HepG2 (cell line): ENCODE data around the gene DHX16. TPM values are rescaled to one million over a fixed set of nuclear protein-coding genes. Genes with fewer than 3 reads are reported as not detected.

Experiments
- ASH2L ChIP-seq: fragments of 300-600, 200-600 bp; sonication (generic); IDR thresholded peaks from 2 replicates; pipeline ENCODE4 v1.7.0; 2017; ENCODE audit warnings: low read depth, mild to moderate bottlenecking, moderate library complexity, mixed read lengths, low read length; ENCODE audit not compliant: insufficient read length
- HNRNPLL ChIP-seq: fragments of 200-400 bp; formaldehyde crosslinking; IDR thresholded peaks from 2 replicates; pipeline ENCODE4 v1.6.1; 2017; ENCODE audit warnings: mild to moderate bottlenecking, low read depth, low read length; ENCODE audit not compliant: poor library complexity, severe bottlenecking
- IRF2 ChIP-seq: IDR thresholded peaks from 2 replicates; pipeline ENCODE4 v1.6.1; 2018; ENCODE audit warnings: missing genetic modification reagents, missing compliant biosample characterization
- NFKB2 ChIP-seq: sonication (generic); formaldehyde crosslinking; IDR thresholded peaks from 2 replicates; pipeline ENCODE4 v1.4.0; 2020; ENCODE audit warnings: missing genetic modification reagents, borderline replicate concordance
- XRCC5 ChIP-seq: fragments of 200-400 bp; formaldehyde crosslinking; optimal IDR thresholded peaks from 2 replicates; pipeline ENCODE3; 2017; ENCODE audit warnings: mild to moderate bottlenecking, low read length
- ZFX ChIP-seq: sonication (generic); formaldehyde crosslinking; IDR thresholded peaks from 2 replicates; pipeline ENCODE4 v1.4.0; 2020; ENCODE audit warnings: mild to moderate bottlenecking, low read depth, missing genetic modification reagents, moderate library complexity
- ZNF207 ChIP-seq: fragments of 450-650 bp; IDR thresholded peaks from 2 replicates; pipeline ENCODE4 v1.6.1; 2016; ENCODE audit warnings: antibody characterized with exemption, borderline replicate concordance
- ZNF225 ChIP-seq: sonication (generic); formaldehyde crosslinking; IDR thresholded peaks from 2 replicates; pipeline ENCODE4 v1.4.0; 2020; ENCODE audit warnings: mild to moderate bottlenecking, missing genetic modification reagents
- ZNF350 ChIP-seq: sonication (generic); formaldehyde crosslinking; IDR thresholded peaks from 2 replicates; pipeline ENCODE4 v1.4.0; 2020; ENCODE audit warnings: mild to moderate bottlenecking, low read depth, missing genetic modification reagents, borderline replicate concordance
- ZNF747 ChIP-seq: sonication (generic); formaldehyde crosslinking; IDR thresholded peaks from 2 replicates; pipeline ENCODE4 v1.8.1; 2023; ENCODE audit warnings: missing genetic modification reagents, mild to moderate bottlenecking, borderline replicate concordance
- ZNF781 ChIP-seq: sonication (generic); formaldehyde crosslinking; IDR thresholded peaks from 2 replicates; pipeline ENCODE4 v1.5.1; 2020; ENCODE audit warnings: borderline replicate concordance, mild to moderate bottlenecking, missing genetic modification reagents; ENCODE audit errors: not compliant biosample characterization
- ZNF83 ChIP-seq: sonication (generic); formaldehyde crosslinking; IDR thresholded peaks from 2 replicates; pipeline ENCODE4 v1.4.0; 2020; ENCODE audit warnings: missing genetic modification reagents, mild to moderate bottlenecking, borderline replicate concordance
- polyA plus RNA-seq, 8 experiments: library from polyadenylated mRNA; depleted of rRNA in 3 of 8; stranded (reverse) in 7 of 8; unstranded in 1 of 8; fragments of >200 nt; fragmentation: Illumina TruSeq in 4 of 8; extraction: Trizol in 4 of 8; gene quantifications; 2 replicates each; pipeline versions ENCODE4 v1.2.1 to v1.2.3, GENCODE V29; 2011 to 2016; ENCODE audit warnings: low read depth in 4 of 8, missing spikeins in 1 of 8, mixed read lengths in 1 of 8; ENCODE audit not compliant: insufficient read depth in 1 of 8
- total RNA-seq, 5 experiments: library from RNA; depleted of rRNA; stranded (reverse); fragments of >200 nt; fragmentation: Illumina TruSeq; extraction: Trizol; gene quantifications; 2 replicates each; pipeline ENCODE4 v1.2.3, GENCODE V29; 2016; ENCODE audit warnings: low read depth in 1 of 5
- TF ChIP-seq, protein P1 (sequence below): sonication (generic); formaldehyde crosslinking; IDR thresholded peaks from 2 replicates; pipeline ENCODE4; 2020; ENCODE audit warnings: missing genetic modification reagents, mild to moderate bottlenecking, borderline replicate concordance
- TF ChIP-seq, protein P2 (sequence below): sonication (generic); formaldehyde crosslinking; IDR thresholded peaks from 2 replicates; pipeline ENCODE4 v1.4.0; 2020; ENCODE audit warnings: missing genetic modification reagents; ENCODE audit errors: not compliant biosample characterization
- TF ChIP-seq, protein P3 (sequence below): sonication (generic); formaldehyde crosslinking; IDR thresholded peaks from 2 replicates; pipeline ENCODE4 v1.4.0; 2020; ENCODE audit warnings: mild to moderate bottlenecking, missing genetic modification reagents
- TF ChIP-seq, protein P4 (sequence below): sonication (generic); formaldehyde crosslinking; conservative IDR thresholded peaks from 2 replicates; pipeline ENCODE4 v1.5.0; 2020; ENCODE audit warnings: missing genetic modification reagents
- TF ChIP-seq, protein P5 (sequence below): sonication (generic); IDR thresholded peaks from 2 replicates; pipeline ENCODE4 v1.6.1; 2016; ENCODE audit warnings: low read depth, borderline replicate concordance
- TF ChIP-seq, protein P6 (sequence below): IDR thresholded peaks from 2 replicates; pipeline ENCODE4 v1.6.1; 2016; ENCODE audit warnings: low read depth, borderline replicate concordance

The DHX16 gene
- total and polyA plus RNA-seq, 2 of the 13 experiments (the other 11 are each of a cell fraction or from before 2014, with no cell fraction given): 57.0 to 58.5 TPM

DNA sequence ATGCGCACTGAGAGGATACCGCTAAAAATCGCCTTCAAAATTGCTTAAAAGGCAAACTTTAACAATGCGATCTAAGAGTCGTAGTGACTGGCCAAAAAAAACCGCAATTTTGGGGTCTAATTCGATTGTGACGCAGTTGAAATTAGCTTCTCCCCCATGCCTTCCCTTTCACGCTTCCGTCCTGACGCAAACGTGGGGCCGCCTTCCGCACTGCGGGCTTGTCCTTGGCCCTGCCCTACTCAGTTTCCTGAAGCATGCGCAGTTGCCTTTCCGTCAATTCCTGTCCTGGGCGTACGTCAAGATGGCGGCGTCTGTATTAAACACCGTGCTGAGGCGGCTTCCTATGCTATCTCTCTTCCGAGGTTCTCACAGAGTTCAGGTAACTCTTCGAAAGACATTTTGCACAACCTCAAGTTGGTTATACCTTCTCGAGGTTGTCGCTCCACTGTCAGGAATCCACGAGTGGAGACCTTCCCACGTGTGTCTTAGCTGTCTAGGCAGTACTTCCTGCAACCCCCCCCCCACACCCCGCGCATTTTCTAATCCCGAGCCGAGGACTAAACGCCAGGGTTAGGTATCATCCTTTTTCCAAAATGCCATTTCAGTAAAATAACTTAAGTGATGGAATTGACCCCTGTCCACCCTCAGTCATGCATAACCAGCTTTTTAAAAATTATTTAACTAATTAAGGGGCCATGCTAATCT, 55.1 kb downstream of the DHX16 start, which contains the start of gene MRPS18B (continued):
- TF ChIP-seq, protein P1, sequence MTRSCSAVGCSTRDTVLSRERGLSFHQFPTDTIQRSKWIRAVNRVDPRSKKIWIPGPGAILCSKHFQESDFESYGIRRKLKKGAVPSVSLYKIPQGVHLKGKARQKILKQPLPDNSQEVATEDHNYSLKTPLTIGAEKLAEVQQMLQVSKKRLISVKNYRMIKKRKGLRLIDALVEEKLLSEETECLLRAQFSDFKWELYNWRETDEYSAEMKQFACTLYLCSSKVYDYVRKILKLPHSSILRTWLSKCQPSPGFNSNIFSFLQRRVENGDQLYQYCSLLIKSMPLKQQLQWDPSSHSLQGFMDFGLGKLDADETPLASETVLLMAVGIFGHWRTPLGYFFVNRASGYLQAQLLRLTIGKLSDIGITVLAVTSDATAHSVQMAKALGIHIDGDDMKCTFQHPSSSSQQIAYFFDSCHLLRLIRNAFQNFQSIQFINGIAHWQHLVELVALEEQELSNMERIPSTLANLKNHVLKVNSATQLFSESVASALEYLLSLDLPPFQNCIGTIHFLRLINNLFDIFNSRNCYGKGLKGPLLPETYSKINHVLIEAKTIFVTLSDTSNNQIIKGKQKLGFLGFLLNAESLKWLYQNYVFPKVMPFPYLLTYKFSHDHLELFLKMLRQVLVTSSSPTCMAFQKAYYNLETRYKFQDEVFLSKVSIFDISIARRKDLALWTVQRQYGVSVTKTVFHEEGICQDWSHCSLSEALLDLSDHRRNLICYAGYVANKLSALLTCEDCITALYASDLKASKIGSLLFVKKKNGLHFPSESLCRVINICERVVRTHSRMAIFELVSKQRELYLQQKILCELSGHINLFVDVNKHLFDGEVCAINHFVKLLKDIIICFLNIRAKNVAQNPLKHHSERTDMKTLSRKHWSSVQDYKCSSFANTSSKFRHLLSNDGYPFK (CRISPR knock-in tag): peak; percentile 99
- TF ChIP-seq NFKB2 (CRISPR knock-in tag) (no peak), ASH2L (peak; percentile 87), ZNF225 (CRISPR knock-in tag) (peak; percentile 30; the same call in 1 of the 2 replicates), ZFX (CRISPR knock-in tag) (peak; percentile 69), ZNF83 (CRISPR knock-in tag) (peak; percentile 91; the same call in 1 of the 2 replicates), ZNF207 (no peak), ZNF747 (no peak; the same call in 1 of the 2 replicates), IRF2 (CRISPR knock-in tag) (peak; percentile 51), ZNF350 (CRISPR knock-in tag) (peak; percentile 87), HNRNPLL (peak; percentile 95), XRCC5 (peak; percentile 54), ZNF781 (peak; percentile 84)
- TF ChIP-seq, protein P2, sequence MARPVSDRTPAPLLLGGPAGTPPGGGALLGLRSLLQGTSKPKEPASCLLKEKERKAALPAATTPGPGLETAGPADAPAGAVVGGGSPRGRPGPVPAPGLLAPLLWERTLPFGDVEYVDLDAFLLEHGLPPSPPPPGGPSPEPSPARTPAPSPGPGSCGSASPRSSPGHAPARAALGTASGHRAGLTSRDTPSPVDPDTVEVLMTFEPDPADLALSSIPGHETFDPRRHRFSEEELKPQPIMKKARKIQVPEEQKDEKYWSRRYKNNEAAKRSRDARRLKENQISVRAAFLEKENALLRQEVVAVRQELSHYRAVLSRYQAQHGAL (CRISPR knock-in tag): no peak
- TF ChIP-seq, protein P3, sequence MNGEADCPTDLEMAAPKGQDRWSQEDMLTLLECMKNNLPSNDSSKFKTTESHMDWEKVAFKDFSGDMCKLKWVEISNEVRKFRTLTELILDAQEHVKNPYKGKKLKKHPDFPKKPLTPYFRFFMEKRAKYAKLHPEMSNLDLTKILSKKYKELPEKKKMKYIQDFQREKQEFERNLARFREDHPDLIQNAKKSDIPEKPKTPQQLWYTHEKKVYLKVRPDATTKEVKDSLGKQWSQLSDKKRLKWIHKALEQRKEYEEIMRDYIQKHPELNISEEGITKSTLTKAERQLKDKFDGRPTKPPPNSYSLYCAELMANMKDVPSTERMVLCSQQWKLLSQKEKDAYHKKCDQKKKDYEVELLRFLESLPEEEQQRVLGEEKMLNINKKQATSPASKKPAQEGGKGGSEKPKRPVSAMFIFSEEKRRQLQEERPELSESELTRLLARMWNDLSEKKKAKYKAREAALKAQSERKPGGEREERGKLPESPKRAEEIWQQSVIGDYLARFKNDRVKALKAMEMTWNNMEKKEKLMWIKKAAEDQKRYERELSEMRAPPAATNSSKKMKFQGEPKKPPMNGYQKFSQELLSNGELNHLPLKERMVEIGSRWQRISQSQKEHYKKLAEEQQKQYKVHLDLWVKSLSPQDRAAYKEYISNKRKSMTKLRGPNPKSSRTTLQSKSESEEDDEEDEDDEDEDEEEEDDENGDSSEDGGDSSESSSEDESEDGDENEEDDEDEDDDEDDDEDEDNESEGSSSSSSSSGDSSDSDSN (CRISPR knock-in tag): no peak; the same call in 1 of the 2 replicates
- TF ChIP-seq, protein P4, sequence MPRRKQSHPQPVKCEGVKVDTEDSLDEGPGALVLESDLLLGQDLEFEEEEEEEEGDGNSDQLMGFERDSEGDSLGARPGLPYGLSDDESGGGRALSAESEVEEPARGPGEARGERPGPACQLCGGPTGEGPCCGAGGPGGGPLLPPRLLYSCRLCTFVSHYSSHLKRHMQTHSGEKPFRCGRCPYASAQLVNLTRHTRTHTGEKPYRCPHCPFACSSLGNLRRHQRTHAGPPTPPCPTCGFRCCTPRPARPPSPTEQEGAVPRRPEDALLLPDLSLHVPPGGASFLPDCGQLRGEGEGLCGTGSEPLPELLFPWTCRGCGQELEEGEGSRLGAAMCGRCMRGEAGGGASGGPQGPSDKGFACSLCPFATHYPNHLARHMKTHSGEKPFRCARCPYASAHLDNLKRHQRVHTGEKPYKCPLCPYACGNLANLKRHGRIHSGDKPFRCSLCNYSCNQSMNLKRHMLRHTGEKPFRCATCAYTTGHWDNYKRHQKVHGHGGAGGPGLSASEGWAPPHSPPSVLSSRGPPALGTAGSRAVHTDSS (CRISPR knock-in tag): no peak
- TF ChIP-seq, protein P5, sequence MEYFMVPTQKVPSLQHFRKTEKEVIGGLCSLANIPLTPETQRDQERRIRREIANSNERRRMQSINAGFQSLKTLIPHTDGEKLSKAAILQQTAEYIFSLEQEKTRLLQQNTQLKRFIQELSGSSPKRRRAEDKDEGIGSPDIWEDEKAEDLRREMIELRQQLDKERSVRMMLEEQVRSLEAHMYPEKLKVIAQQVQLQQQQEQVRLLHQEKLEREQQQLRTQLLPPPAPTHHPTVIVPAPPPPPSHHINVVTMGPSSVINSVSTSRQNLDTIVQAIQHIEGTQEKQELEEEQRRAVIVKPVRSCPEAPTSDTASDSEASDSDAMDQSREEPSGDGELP: 0 out of 2 replicates have a peak, but pooled peaks have one; percentile 10
- TF ChIP-seq, protein P6, sequence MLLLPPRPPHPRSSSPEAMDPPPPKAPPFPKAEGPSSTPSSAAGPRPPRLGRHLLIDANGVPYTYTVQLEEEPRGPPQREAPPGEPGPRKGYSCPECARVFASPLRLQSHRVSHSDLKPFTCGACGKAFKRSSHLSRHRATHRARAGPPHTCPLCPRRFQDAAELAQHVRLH (CRISPR knock-in tag): no peak; the same call in 1 of the 2 replicates
